SJCRH30 (cell line): ENCODE measurements around the gene ACAA2. TPM values are rescaled to one million over a fixed set of nuclear protein-coding genes. Genes with fewer than 3 reads are reported as not detected.
A peak's percentile ranks its signal among the peaks of the same experiment; 100 is the strongest.

Experiments used
- DNase-seq, 2 experiments: peaks; one replicate each; pipeline ENCODE4 v3.0.0-alpha.2; 2015 to 2020
- H3K27ac ChIP-seq: fragments of 250-450 bp; sonication (Bioruptor Pico); 2 replicates; pipeline ENCODE4 v1.5.1; 2020; ENCODE audit warnings: mild to moderate bottlenecking, moderate library complexity
- H3K27me3 ChIP-seq: fragments of 250-450 bp; sonication (Bioruptor Pico); 2 replicates; pipeline ENCODE4 v1.5.1; 2020; ENCODE audit warnings: mild to moderate bottlenecking, moderate library complexity
- H3K36me3 ChIP-seq: fragments of 250-450 bp; sonication (Bioruptor Pico); 2 replicates; pipeline ENCODE4 v1.5.1; 2020; ENCODE audit warnings: mild to moderate bottlenecking, moderate library complexity
- H3K4me1 ChIP-seq: fragments of 250-450 bp; sonication (Bioruptor Pico); 2 replicates; pipeline ENCODE4 v1.5.1; 2020; ENCODE audit warnings: mild to moderate bottlenecking, moderate library complexity
- H3K4me3 ChIP-seq: fragments of 250-450 bp; sonication (Bioruptor Pico); 2 replicates; pipeline ENCODE4 v1.5.1; 2020; ENCODE audit warnings: mild to moderate bottlenecking, moderate library complexity
- H3K9me3 ChIP-seq: fragments of 250-450 bp; sonication (Bioruptor Pico); replicated peaks from 2 replicates; pipeline ENCODE4 v1.5.1; 2020; ENCODE audit warnings: mild to moderate bottlenecking, moderate library complexity
- total RNA-seq: library from RNA; depleted of rRNA; stranded (reverse); fragments of >200 nt; shearing (Covaris generic); gene quantifications from 2 replicates; pipeline ENCODE4 v1.2.3, GENCODE V29; 2014; rRNA removed

The ACAA2 gene, protein sequence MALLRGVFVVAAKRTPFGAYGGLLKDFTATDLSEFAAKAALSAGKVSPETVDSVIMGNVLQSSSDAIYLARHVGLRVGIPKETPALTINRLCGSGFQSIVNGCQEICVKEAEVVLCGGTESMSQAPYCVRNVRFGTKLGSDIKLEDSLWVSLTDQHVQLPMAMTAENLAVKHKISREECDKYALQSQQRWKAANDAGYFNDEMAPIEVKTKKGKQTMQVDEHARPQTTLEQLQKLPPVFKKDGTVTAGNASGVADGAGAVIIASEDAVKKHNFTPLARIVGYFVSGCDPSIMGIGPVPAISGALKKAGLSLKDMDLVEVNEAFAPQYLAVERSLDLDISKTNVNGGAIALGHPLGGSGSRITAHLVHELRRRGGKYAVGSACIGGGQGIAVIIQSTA
- 126 and 133 TPM in 2 replicates for total RNA-seq

DNA sequence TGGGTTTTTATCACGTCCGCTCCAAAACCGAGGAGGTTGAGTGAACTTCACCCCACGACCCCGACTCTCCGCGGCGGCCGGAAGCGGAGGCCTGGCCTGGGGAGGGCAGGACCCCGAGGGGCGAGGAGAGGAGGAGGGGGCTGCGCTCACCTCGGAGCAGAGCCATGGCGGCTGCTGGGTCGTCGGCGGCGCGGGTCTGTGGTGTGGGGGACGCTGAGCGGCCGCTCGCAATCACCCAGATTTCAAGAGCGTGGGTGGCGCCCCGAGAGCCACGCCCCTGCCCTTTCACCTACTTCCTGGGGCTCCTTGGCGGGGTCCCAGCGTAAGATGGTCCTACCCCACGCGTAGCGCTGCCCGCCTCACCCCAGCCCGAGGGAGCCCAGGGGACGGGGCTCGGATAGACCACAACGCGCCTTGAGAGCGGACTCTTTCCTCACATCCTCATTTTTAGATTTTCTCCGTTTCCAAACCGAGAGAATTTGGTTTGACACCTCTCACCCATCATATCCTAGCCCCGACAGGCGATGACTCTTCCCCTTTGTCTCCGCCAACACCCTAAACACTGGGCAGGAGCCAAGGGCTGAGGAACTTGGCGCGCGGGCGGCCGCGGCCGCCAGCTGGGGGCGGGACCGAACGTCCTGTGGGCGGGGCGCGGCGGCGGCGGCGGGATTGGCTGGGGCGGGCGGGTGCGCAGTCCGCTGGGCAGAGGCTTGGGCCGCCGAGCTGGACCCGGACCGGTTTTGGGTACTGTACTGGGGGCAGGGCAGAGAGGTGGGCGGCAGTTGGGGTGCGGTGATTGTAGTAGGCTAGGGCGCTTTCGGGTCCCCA is at the start of gene ACAA2:
TSS of gene ACAA2 (minus strand) at position 215 of the 828 bp plus-strand sequence. CDS start at position 166, 49 bp downstream.
- Histone ChIP-seq H3K36me3 (0 out of 2 replicates have a peak, but pooled peaks cover 4% of the 10 kb centered on the region), H3K9me3 (0 out of 2 replicates have a peak, but pooled peaks cover 6% of the 10 kb centered on the region), H3K4me3 (peak within 1 kb of the TSS; percentile 83), H3K4me1 (peaks cover 8% of the 10 kb centered on the region), H3K27ac (peak within 1 kb of the TSS; percentile 93), H3K27me3 (no peaks in the 10 kb centered on the region)
- DNase-seq = peak; percentile 89 to 90

DNA sequence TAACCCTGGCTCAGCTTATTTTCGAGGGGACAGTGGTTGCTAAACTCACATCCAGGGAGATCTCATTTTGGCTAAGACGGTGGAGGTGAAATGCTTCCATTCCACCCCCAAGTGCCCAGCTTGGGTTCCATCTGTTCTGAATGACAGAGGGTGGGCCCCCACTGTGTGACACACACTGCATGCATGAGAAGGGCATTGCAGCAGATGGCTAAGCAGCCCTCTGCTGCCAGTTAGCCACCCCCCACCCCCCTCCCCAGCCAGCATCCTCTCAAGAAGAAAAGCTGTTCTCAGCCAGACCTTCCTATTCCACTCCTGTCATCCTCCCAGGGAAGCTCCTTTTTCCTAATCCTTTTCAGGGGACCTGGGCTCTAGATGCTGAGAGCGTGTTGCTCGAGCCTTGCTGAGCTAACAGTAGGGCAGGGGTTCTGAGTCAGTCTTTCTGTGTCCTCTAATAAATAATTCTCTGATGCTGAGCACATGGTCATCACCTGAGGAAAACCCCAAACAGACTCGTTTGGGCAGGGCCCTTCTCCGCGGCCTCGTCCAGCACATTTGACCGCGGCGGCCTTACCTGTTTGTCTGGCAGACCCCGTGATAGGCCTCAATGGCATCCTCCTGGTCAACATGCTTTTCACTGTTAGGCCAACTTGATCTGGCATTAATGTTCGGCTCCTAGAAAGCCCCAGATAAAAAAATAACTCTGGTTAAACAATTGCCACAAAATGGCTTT is 49.5 kb upstream of the ACAA2 start:
- no peak for DNase-seq
- Histone ChIP-seq H3K9me3 (no peaks in the 10 kb centered on the region), H3K27me3 (no peaks in the 10 kb centered on the region; the same call in 1 of the 2 replicates), H3K36me3 (no peaks in the 10 kb centered on the region), H3K4me3 (no peak overlapping the region), H3K4me1 (no peaks in the 10 kb centered on the region; the same call in 1 of the 2 replicates), H3K27ac (no peak overlapping the region)

DNA sequence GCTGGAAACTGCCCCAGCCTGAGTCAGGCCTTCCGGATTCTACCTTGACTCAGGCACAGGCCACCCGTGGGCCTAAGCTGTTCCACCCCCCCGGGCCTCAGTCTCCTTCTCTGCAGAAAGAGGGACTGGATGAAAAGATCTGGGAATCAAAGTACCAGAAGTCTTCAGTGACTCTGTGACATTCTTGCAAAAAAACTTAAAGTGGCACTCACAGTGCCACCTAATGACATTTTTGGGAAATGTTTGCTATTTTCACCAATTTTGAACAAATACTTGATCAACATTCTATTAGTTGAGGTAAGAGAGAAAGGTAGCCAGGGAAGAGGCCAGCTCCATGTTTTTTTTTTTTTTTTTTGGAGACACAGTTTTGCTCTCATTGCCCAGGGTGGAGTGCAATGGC is 48.3 kb upstream of the ACAA2 start:
- Histone ChIP-seq H3K27me3 (no peaks in the 10 kb centered on the region; the same call in 1 of the 2 replicates), H3K9me3 (no peaks in the 10 kb centered on the region), H3K4me3 (no peak overlapping the region), H3K27ac (no peak overlapping the region), H3K36me3 (no peaks in the 10 kb centered on the region), H3K4me1 (no peaks in the 10 kb centered on the region; the same call in 1 of the 2 replicates)
- peak in 1 of 2 experiments; percentile 28 for DNase-seq

DNA sequence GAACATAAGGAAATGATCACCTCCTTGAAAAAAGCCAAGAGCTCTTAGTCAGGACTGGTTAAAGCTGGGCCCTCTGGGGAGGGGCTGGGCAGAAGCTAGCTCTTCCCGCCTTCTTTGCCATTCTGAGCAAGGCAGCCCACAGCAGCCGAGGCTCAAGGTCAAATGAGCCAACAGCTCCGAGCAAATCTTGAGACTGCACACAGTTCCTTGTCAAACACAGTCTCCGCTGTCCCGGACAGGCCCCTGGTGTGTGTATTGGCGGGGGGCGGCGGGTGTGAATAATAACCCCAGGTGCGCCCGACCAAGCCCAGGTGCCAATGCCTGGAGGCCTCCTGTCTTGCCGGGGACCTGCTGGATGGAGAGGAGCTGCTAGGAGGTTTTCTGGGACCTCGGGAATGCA is 46.4 kb upstream of the ACAA2 start:
- H3K27ac ChIP-seq = no peak overlapping the region
- H3K27me3 ChIP-seq = no peaks in the 10 kb centered on the region; the same call in 1 of the 2 replicates
- H3K9me3 ChIP-seq = no peaks in the 10 kb centered on the region
- H3K4me1 ChIP-seq = no peaks in the 10 kb centered on the region
- DNase-seq = no peak
- H3K36me3 ChIP-seq = no peaks in the 10 kb centered on the region
- H3K4me3 ChIP-seq = no peak overlapping the region

DNA sequence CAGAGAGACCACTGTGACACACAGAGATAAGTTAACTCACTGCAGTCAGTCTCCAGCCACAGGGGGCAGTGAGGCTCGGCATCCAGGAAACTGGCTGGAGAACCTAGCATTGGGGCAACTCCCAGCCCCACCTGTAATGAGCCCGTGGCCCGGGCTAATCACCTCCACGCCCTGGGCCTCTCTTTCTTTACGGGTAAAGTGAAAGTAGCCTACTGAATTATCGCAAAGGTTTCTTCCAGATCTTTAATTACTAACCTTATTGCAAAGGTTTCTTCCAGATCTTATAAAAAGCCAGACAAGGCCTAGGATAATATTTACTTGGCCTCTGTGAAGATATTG is 45.7 kb upstream of the ACAA2 start:
- no peaks in the 10 kb centered on the region for H3K4me1 ChIP-seq
- no peaks in the 10 kb centered on the region for H3K36me3 ChIP-seq
- no peak for DNase-seq
- no peak overlapping the region for H3K4me3 ChIP-seq
- no peak overlapping the region for H3K27ac ChIP-seq
- no peaks in the 10 kb centered on the region for H3K9me3 ChIP-seq
- no peaks in the 10 kb centered on the region; the same call in 1 of the 2 replicates for H3K27me3 ChIP-seq

DNA sequence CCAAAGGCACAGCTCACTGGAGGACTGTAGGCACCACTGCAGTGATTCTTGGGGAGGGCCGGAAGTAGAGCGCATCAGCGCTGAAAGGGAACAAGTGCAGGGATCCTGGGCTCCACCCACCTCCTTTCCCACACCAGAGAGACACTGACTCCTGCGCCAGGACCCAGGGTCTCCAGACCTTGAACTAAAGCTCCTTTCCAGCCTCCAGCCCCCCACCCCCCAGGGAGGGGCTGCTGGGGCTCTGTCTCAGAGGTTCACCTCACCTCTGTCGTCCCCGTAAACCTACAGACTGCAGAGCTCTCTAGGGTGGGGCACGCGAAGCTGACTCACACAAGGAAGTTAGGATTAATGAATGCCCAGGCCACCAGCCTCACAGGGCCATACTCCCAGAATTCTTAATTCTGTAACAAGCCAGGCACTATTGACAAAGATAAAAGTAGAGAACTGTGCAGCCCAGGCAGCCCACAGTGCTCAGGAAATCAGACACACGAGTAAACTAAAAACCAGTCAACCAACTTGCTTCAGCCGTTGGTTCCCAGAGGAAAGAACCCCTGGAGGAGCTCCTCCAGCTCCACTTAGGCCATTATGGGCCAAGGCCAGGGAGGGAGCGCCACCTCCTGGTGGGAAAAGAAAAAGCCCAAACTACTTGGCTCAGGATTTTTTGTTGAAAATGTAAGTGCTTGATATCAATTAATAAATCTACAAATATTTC is 45.1 kb upstream of the ACAA2 start:
- no peaks in the 10 kb centered on the region for H3K9me3 ChIP-seq
- no peaks in the 10 kb centered on the region for H3K36me3 ChIP-seq
- peak overlapping the region; percentile 24 for H3K4me3 ChIP-seq
- H3K27me3 ChIP-seq = no peaks in the 10 kb centered on the region; the same call in 1 of the 2 replicates
- DNase-seq = peak; percentile 61 to 83
- no peak overlapping the region for H3K27ac ChIP-seq
- H3K4me1 ChIP-seq = no peaks in the 10 kb centered on the region

DNA sequence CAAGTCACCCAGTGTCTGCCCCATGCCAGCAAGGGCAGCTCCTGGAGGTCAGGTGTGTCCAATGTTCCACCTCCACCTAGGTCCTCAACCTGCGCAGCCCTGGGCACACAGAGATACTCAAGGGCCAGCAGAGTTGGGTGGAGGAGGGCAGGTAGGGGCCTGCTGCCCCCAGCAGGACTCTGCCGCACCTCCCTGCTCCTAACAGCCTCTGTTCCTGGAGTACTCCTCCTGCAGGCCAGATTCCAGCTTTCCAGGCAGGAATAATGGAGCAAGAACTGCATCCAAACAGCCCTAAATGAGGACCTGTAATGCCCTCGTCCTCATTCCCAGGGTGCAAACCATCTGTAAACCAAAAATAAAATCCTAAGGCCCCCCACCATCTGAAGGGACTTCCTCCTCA is 44.4 kb upstream of the ACAA2 start:
- H3K27me3 ChIP-seq = no peaks in the 10 kb centered on the region; the same call in 1 of the 2 replicates
- H3K36me3 ChIP-seq = no peaks in the 10 kb centered on the region
- H3K4me3 ChIP-seq = no peak overlapping the region
- no peak for DNase-seq
- H3K4me1 ChIP-seq = no peaks in the 10 kb centered on the region
- no peak overlapping the region for H3K27ac ChIP-seq
- H3K9me3 ChIP-seq = no peaks in the 10 kb centered on the region

DNA sequence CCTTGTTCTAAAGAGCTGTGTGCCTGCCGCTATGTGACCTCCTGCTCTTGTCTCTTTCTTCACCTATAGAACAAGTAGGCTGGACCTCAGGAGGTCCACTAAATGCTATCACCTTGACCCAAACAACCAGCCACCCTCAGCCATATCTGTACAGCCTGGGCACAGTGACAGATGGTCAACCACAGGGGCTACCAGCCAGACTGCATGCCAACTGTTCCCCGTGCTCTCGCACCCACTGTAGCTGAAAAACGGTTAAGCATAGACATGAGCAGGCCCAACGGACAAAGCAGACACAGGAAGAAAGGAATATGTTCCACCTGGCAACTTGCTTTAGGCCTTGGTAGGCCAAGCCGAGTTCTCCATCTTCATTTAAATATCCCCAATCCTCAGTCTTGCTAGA is 43.2 kb upstream of the ACAA2 start:
- H3K36me3 ChIP-seq = no peaks in the 10 kb centered on the region
- no peaks in the 10 kb centered on the region; the same call in 1 of the 2 replicates for H3K27me3 ChIP-seq
- DNase-seq = no peak
- no peak overlapping the region for H3K27ac ChIP-seq
- H3K4me1 ChIP-seq = no peaks in the 10 kb centered on the region
- H3K4me3 ChIP-seq = no peak overlapping the region
- H3K9me3 ChIP-seq = no peaks in the 10 kb centered on the region

DNA sequence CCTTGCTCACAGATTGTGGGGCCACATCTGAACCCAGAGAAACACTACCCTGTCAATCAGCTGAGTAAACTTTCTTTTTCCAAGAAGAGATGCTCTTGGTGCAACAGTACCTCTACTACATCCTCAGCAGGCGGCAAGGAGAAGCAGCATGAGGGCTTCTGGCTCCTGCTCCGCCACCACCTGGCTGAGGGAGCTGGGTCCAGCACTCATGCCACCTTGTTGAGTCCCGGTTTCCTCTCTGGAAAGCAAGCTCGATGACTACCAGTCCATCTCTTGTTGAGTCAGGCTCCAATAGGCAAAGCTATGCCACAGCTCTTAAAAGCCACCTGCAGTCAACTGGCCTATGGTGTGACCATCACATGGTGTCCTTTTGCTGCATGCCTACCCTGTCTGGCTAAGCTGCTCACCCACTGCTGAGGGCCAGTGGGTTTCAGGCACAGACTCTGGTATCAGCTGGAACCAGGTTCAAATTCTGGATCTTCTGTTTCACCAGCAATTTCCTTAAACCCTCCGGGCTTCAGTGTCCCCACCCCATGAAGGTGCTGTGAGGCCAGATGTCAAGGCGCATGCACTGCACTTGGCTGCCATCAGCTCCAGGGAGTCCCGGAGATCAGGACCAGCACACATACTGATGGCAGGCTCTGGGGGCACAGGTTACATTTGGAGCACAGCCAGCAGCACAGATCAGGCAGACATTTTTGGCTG is 42.5 kb upstream of the ACAA2 start:
- no peak for DNase-seq
- no peak overlapping the region for H3K4me3 ChIP-seq
- H3K27me3 ChIP-seq = no peaks in the 10 kb centered on the region
- H3K27ac ChIP-seq = no peak overlapping the region
- peaks cover under 1% of the 10 kb centered on the region; the same call in 1 of the 2 replicates for H3K4me1 ChIP-seq
- H3K36me3 ChIP-seq = no peaks in the 10 kb centered on the region
- no peaks in the 10 kb centered on the region for H3K9me3 ChIP-seq

DNA sequence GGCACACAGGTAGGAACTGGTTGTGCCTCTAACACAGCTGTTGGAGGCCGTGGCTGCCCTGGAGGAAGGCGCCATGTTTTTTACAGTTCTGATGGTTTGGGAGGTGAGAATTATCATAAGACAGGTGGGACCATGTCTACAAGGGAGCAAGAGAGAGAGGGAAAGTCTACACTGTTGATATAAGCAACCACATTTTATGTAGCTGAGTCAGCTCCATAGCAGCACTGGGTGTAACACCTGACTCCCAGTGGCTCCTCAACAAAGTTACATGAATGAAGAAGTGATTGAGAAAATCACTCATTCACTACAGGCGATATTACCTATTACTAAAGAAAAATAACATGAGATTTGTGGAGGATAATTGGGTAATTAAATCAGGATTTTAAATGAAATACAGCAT is 41.3 kb upstream of the ACAA2 start:
- no peaks in the 10 kb centered on the region for H3K36me3 ChIP-seq
- no peak overlapping the region for H3K27ac ChIP-seq
- no peaks in the 10 kb centered on the region for H3K27me3 ChIP-seq
- H3K4me3 ChIP-seq = no peak overlapping the region
- no peaks in the 10 kb centered on the region for H3K9me3 ChIP-seq
- H3K4me1 ChIP-seq = peaks cover 11% of the 10 kb centered on the region
- no peak for DNase-seq

DNA sequence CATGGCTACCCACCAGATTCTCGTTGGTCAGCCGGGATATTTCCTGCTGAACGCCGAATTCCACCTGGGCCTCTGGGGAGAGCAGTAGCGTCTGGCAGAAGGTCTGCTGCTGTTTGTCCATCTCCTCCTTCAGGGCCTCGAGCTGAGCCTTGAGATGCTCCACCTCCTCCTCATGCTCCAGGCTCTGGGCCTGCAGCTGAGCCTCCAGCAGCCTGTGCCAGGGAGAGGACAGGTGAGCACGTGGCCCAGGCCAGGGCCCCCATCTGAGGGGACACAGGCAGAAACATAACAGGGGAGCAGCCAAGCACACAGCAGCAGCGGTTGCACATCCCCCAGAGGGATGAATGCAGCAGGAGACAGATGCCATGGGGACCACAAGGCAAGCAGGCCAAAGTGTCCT is 40.1 kb upstream of the ACAA2 start:
- no peaks in the 10 kb centered on the region for H3K9me3 ChIP-seq
- no peak for DNase-seq
- H3K4me3 ChIP-seq = no peak overlapping the region
- no peak overlapping the region for H3K27ac ChIP-seq
- H3K4me1 ChIP-seq = peaks cover 23% of the 10 kb centered on the region
- H3K27me3 ChIP-seq = no peaks in the 10 kb centered on the region
- H3K36me3 ChIP-seq = no peaks in the 10 kb centered on the region

DNA sequence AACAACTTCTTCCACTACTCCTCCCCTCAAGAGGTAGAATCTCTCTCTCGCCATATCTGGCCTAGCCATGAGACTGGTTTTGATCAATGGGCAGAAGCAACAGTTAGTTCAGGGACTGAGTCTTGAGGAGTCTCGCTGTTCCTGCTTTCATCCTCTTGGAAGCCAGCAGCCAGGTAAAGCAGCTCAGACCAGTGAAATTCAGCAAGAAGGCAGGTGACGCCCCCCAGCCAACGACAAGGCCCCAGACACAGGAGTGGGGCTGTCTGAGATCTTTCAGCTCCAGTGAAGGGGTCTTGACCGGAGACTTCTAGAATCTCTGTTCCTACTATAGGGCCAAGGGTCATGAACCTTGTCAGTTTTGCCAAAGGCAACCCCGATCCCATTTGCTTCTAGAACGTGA is 39.7 kb upstream of the ACAA2 start:
- no peak for DNase-seq
- no peaks in the 10 kb centered on the region for H3K27me3 ChIP-seq
- H3K4me3 ChIP-seq = no peak overlapping the region
- no peaks in the 10 kb centered on the region for H3K36me3 ChIP-seq
- H3K9me3 ChIP-seq = no peaks in the 10 kb centered on the region
- H3K4me1 ChIP-seq = peaks cover 26% of the 10 kb centered on the region
- no peak overlapping the region for H3K27ac ChIP-seq

DNA sequence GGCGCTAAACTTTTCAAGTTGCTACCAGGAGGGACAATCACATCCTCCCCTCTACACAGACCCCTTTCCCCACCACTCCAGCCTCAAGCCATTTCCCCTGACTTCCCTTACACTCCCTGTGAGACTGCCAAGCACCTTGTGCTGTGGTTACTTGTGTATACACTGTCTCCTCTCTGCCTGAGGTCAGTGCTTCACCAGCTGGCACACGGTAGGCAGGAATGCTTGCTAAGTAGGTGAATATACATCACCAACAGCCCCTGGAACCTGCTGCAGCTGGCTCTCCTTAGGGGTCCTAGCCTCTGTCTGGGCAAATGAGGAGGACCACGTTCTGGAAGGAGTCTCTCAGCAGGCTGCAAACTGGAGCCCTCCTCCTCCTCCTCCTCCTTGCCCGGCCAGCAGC is 38.3 kb upstream of the ACAA2 start:
- H3K27ac ChIP-seq = no peak overlapping the region
- no peak for DNase-seq
- H3K9me3 ChIP-seq = no peaks in the 10 kb centered on the region
- no peaks in the 10 kb centered on the region for H3K27me3 ChIP-seq
- H3K4me1 ChIP-seq = peaks cover 28% of the 10 kb centered on the region
- no peaks in the 10 kb centered on the region for H3K36me3 ChIP-seq
- no peak overlapping the region for H3K4me3 ChIP-seq
